Body of pancreas (tissue), 4 donors: Measurements from ENCODE around the gene CA12. TPM values are rescaled to one million over a fixed set of nuclear protein-coding genes. Genes with fewer than 3 reads are reported as not detected.
A peak's percentile ranks its signal among the peaks of the same experiment; 100 is the strongest.

Experiments
- ATAC-seq: fragments of 150-250 bp; one replicate; pipeline ENCODE4 v1.9.1; 2016
- DNase-seq, 4 donors: peaks; one replicate each; pipeline ENCODE4 v3.0.0-alpha.2; 2019
- H3K27ac ChIP-seq, 4 donors: fragments of 200-600 bp; sonication (generic); 1 replicate in 3 of 4; 2 replicates in 1 of 4; pipeline versions ENCODE4 v1.5.1 to v1.6.1; 2016 to 2019; ENCODE audit warnings: mild to moderate bottlenecking in 1 of 4, mixed read lengths in 1 of 4, moderate library complexity in 1 of 4
- H3K27me3 ChIP-seq, 2 donors: fragments of 200-600 bp; sonication (generic); one replicate each; pipeline ENCODE4 v1.6.0; 2016; ENCODE audit warnings: mild to moderate bottlenecking in 1 of 2
- H3K36me3 ChIP-seq, 2 donors: fragments of 200-600 bp; sonication (generic); replicated peaks in 1 of 2; 2 replicates each; pipeline ENCODE4 v1.5.1; 2016; ENCODE audit warnings: low read depth in 2 of 2; ENCODE audit not compliant: insufficient read depth in 1 of 2
- H3K4me1 ChIP-seq: fragments of 200-600 bp; sonication (generic); one replicate; pipeline ENCODE4 v1.6.0; 2016
- H3K4me3 ChIP-seq, 2 donors: fragments of 200-600 bp; sonication (generic); 1 replicate in 1 of 2; 2 replicates in 1 of 2; pipeline ENCODE4 v1.5.1; 2016 to 2019
- H3K9me3 ChIP-seq, 3 donors: fragments of 200-600 bp; sonication (generic); 1 replicate in 2 of 3; 2 replicates in 1 of 3; pipeline ENCODE4 v1.5.1; 2016
- CTCF ChIP-seq, 7 experiments: fragments of 450-650 bp in 4 of 7; fragments of 200-600 bp in 3 of 7; sonication (generic) in 3 of 7; IDR thresholded peaks; one replicate each; pipeline ENCODE4 v1.5.1; 2016 to 2019; ENCODE audit warnings: antibody characterized with exemption in 7 of 7
- POLR2A ChIP-seq, 3 donors: fragments of 450-650 bp; IDR thresholded peaks; one replicate each; pipeline ENCODE4 v1.6.1; 2016; ENCODE audit warnings: antibody characterized with exemption in 3 of 3, mild to moderate bottlenecking in 2 of 3
- WGBS, 2 donors: methylation state at CpG; one replicate each; pipeline ENCODE4 v1.1.5; 2017; 5-methylcytosine and 5-hydroxymethylcytosine counted together
- intact Hi-C: fragments of 100-400 bp; cut with DNase I; formaldehyde crosslinking; loops from one replicate; pipeline ENCODE4 v1.15.1; 2023
- total RNA-seq, 2 donors: library from RNA; depleted of rRNA; stranded (reverse); fragments of >200 nt; gene quantifications; one replicate each; pipeline ENCODE4 v1.1.0, GENCODE V29; 2016

The CA12 gene
- total RNA-seq, 2 donors from 2014 or later, result 16.1 to 25.7 TPM

GRCh38 chr15:63310646-63311045 is 71.0 kb downstream of the CA12 start:
- H3K4me3 ChIP-seq, result no peak overlapping the region
- TF ChIP-seq POLR2A (IDR thresholded peaks at IDR 0.05), result no peak
- TF ChIP-seq CTCF (IDR thresholded peaks at IDR 0.05), result no peak
- ATAC-seq, result no peak
- no peaks in the 10 kb centered on the region for H3K36me3 ChIP-seq
- no peaks in the 10 kb centered on the region for H3K27me3 ChIP-seq
- no peak overlapping the region for H3K27ac ChIP-seq
- H3K9me3 ChIP-seq, result no peaks in the 10 kb centered on the region
- intact Hi-C loops, result no loop called here
- WGBS, 2 donors, result 64 to 69% methylated on average over 3 of the region's 3 CpGs
- no peak for DNase-seq
- peaks cover 13% of the 10 kb centered on the region for H3K4me1 ChIP-seq

- DNase-seq (no peak), ATAC-seq (no peak)
- intact Hi-C loops, result no loop called here
- Histone ChIP-seq H3K27ac (no peak overlapping the region), H3K4me1 (peaks cover 13% of the 10 kb centered on the region), H3K36me3 (no peaks in the 10 kb centered on the region), H3K4me3 (no peak overlapping the region), H3K9me3 (no peaks in the 10 kb centered on the region), H3K27me3 (no peaks in the 10 kb centered on the region)
- TF ChIP-seq CTCF (IDR thresholded peaks at IDR 0.05) (no peak), POLR2A (IDR thresholded peaks at IDR 0.05) (no peak)
- WGBS, 2 donors, result 72 to 81% methylated on average over 2 of the region's 2 CpGs
Measured at GRCh38 chr15:63308947-63309346, 72.7 kb downstream of the CA12 start.

- Histone ChIP-seq H3K27ac (no peak overlapping the region), H3K9me3 (no peaks in the 10 kb centered on the region)
- ATAC-seq, result no peak
Measured at GRCh38 chr15:63308491-63308890, 73.2 kb downstream of the CA12 start.

DNA sequence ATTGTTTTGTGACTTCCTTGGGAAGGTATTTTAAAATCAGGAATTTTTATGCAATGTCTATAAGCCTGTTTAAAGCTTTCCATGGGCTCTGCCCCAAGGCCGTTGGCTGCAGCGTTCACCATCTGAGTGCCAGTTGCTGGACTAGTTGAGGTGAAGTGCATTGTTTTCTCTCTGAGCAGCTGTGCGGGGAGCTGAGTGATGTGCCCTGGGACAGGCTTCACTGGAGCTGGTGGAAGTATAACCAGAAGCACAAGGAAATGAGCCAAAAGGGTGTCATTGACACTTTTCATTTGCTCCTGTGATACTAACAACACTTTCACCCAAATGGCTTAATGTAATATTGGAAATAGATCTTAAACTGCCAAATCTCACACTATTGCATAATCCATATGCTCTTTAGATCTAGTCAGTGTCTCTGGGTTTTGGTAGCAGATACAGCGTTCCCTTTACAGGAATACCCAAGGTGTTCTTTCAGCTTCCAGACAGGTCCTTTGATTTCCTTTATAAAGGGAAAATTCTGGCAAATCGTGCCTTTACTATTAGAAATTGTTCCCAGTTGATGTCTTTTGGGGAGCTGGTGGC is 75.1 kb downstream of the CA12 start:
- DNase-seq, result peak in 3 of 4 donors; percentile 35 to 55 (median 49)
- TF ChIP-seq CTCF (IDR thresholded peaks at IDR 0.05), result no peak
- TF ChIP-seq POLR2A (IDR thresholded peaks at IDR 0.05), result no peak
- Histone ChIP-seq H3K4me1 (peaks cover 17% of the 10 kb centered on the region), H3K9me3 (no peaks in the 10 kb centered on the region), H3K36me3 (no peaks in the 10 kb centered on the region), H3K27me3 (no peaks in the 10 kb centered on the region), H3K4me3 (no peak overlapping the region), H3K27ac (peak overlapping the region in 2 of 4 donors; percentile 10 to 49)
- peak; percentile 67 for ATAC-seq
- 41 to 48% methylated on average over 5 of the region's 5 CpGs for WGBS, 2 donors
- intact Hi-C loops, result no loop called here

More at GRCh38 chr15:63308491-63308890, 73.2 kb downstream of the CA12 start:
- Histone ChIP-seq H3K4me3 (no peak overlapping the region), H3K4me1 (peaks cover 13% of the 10 kb centered on the region), H3K36me3 (no peaks in the 10 kb centered on the region), H3K27me3 (no peaks in the 10 kb centered on the region)
- intact Hi-C loops, result no loop called here
- no peak for TF ChIP-seq CTCF (IDR thresholded peaks at IDR 0.05)
- DNase-seq, result no peak
- WGBS, 2 donors, result 89 to 90% methylated on average over 4 of the region's 4 CpGs

DNA sequence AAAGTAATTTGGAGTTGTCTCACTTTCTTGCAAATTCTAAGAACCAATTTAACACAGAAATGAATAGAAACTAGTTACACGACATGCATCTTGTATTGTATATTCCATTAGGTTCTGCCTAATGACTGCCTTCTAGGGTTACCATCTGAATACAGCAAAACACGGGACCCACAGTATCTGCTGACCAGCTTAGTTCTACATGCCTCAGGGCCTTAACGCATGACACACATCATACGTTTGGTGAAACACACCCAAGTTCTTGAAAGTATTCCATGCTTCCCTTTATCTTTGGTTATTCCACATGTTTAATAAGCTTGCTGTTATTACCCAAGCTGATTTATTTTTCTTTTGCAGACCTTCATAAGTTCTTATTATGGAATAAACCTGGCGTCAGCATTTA is 76.4 kb downstream of the CA12 start:
- Histone ChIP-seq H3K4me3 (no peak overlapping the region), H3K36me3 (no peaks in the 10 kb centered on the region), H3K27ac (no peak overlapping the region), H3K27me3 (no peaks in the 10 kb centered on the region), H3K4me1 (peaks cover 20% of the 10 kb centered on the region), H3K9me3 (no peaks in the 10 kb centered on the region)
- no peak for ATAC-seq
- TF ChIP-seq CTCF (IDR thresholded peaks at IDR 0.05), result no peak
- no peak for TF ChIP-seq POLR2A (IDR thresholded peaks at IDR 0.05)
- WGBS, 2 donors, result 91 to 92% methylated on average over 5 of the region's 5 CpGs
- DNase-seq, result no peak
- intact Hi-C loops, result no loop called here
